Heart right ventricle (tissue), 16 donors: Measurements from ENCODE around the gene OTULIN. TPM values are rescaled to one million over a fixed set of nuclear protein-coding genes. Genes with fewer than 3 reads are reported as not detected.

ENCODE experiments used
- ATAC-seq, 8 donors: fragments of 200-7000 bp; cut with Tn5 transposase; one replicate each; pipeline ENCODE4 v1.9.1; 2020; ENCODE audit warnings: mild to moderate bottlenecking in 8 of 8, moderate library complexity in 8 of 8, moderate number of reproducible peaks in 1 of 8
- DNase-seq, 2 donors: peaks; one replicate each; pipeline ENCODE4 v3.0.0-alpha.2; 2020
- H3K27ac ChIP-seq, 10 donors: fragments of 200-600 bp; sonication (generic) in 2 of 10; one replicate each; pipeline versions ENCODE4 v1.5.0 to v1.8.0; 2020 to 2022; ENCODE audit warnings: mild to moderate bottlenecking in 3 of 10
- H3K27me3 ChIP-seq, 7 donors: fragments of 200-600 bp; one replicate each; pipeline ENCODE4 v1.8.0; 2021 to 2022; ENCODE audit warnings: mild to moderate bottlenecking in 2 of 7
- H3K36me3 ChIP-seq, 9 donors: fragments of 200-600 bp; sonication (generic) in 1 of 9; one replicate each; pipeline versions ENCODE4 v1.5.0 to v1.8.0; 2020 to 2022; ENCODE audit warnings: mild to moderate bottlenecking in 2 of 9
- H3K4me1 ChIP-seq, 9 donors: fragments of 200-600 bp; sonication (generic) in 1 of 9; one replicate each; pipeline versions ENCODE4 v1.5.0 to v1.8.0; 2020 to 2022; ENCODE audit warnings: mild to moderate bottlenecking in 4 of 9
- H3K4me3 ChIP-seq, 10 donors: fragments of 200-600 bp; sonication (generic) in 2 of 10; one replicate each; pipeline versions ENCODE4 v1.5.0 to v1.8.0; 2020 to 2022; ENCODE audit warnings: mild to moderate bottlenecking in 7 of 10, moderate library complexity in 2 of 10
- H3K9me3 ChIP-seq, 11 donors: fragments of 200-600 bp in 10 of 11; sonication (generic) in 2 of 11; one replicate each; pipeline versions ENCODE4 v1.5.0 to v1.8.0; 2013 to 2022; ENCODE audit warnings: mild to moderate bottlenecking in 2 of 11, control low read depth in 1 of 11, moderate library complexity in 1 of 11
- WGBS, 2 donors: extraction: QIAGEN DNeasy Blood & Tissue Kit; methylation state at CpG; one replicate each; pipeline ENCODE4 v1.1.7; 2013; ENCODE audit warnings: inconsistent platforms in 1 of 2; 5-methylcytosine and 5-hydroxymethylcytosine counted together
- intact Hi-C, 10 donors: fragments of 100-400 bp; cut with DNase I; formaldehyde crosslinking; loops; one replicate each; pipeline versions ENCODE4 v1.11.1 to v1.14.2; 2022
- polyA plus RNA-seq, 2 donors: library from polyadenylated mRNA; stranded (reverse); fragments of 200-250 nt; gene quantifications; one replicate each; pipeline ENCODE4 v1.2.3, GENCODE V29; 2013
- total RNA-seq, 10 donors: library from RNA; stranded (reverse); fragmentation: NEBNext Ultra II Directional in 3 of 10; extraction: Animal tissue kit (Norgen Biotek cat#: 25700) in 3 of 10; gene quantifications; one replicate each; pipeline versions ENCODE4 v1.2.1 to v1.2.4, GENCODE V29; 2021 to 2023
- TF ChIP-seq, protein P1 (sequence below), 9 donors: fragments of 200-600 bp; sonication (generic) in 2 of 9; IDR thresholded peaks; one replicate each; pipeline versions ENCODE4 v1.5.0 to v1.8.0; 2021 to 2022; ENCODE audit warnings: antibody characterized with exemption in 9 of 9, mild to moderate bottlenecking in 5 of 9, moderate library complexity in 1 of 9
- donor health status: Arrhythmogenic right ventricular cardiomyopathy.
- donor health status: ischemic (EF 13 %, LVEDD 7.1; RV severe dilation, severe dysfunction).
- donor health status: healthy with polysubstance abuse.
- donor health status: DM: no; HTN: yes; CAD: no.
- donor health status: DM: no; HTN: no; CAD: no.
- donor health status: ischemic (EF 25% LVEDD 6.9; RV normal size, moderate dysfunction).
- donor health status: ischemic (EF 25% LVEDD 5.7; RV mildly dilated, moderate dysfunction).
- donor health status: healthy.
- donor health status: DM: yes; HTN: yes; CAD: no.
- donor health status: Ischemic cardiomyopathy.
- donor health status: ischemic (EF 35%, LVEDD 5.7; RV mildly dilated, moderate dysfunction).
- donor health status: nonischemic (EF 11% LVEDD 7.7; RV severe dilation, severe dysfunction).
- donor health status: DM: yes; HTN: yes; CAD: no.
- donor health status: PGD.
- donor health status: ischemic (EF 29% LVEDD 5.4; RV normal size, mild dysfunction).
- donor health status: nonischemic (EF 23%, LVEDD 6.1; RV moderate dilation, normal function).

The OTULIN gene
- total and polyA plus RNA-seq, 12 donors = 4.4 to 35.1 (median 24.6) TPM

DNA sequence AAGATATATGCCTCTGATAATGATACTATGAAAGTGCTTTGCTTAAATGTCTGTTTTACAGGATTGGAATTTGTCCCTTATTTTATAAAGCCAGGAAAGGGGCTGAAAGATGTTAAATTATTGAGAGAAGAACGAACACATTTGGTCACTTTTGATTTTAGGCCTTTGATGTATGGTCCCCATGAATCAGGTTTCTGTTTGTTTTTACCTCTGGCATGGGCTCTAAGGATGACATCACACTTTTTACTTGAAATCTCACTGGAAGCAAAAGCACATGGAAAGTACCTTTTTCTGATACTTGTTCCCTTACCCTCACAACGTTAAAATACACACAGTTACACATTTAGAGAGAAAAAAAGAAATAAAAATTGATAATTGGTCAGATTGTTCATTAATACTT is 6.9 kb downstream of the OTULIN start:
- TF ChIP-seq, protein P1, sequence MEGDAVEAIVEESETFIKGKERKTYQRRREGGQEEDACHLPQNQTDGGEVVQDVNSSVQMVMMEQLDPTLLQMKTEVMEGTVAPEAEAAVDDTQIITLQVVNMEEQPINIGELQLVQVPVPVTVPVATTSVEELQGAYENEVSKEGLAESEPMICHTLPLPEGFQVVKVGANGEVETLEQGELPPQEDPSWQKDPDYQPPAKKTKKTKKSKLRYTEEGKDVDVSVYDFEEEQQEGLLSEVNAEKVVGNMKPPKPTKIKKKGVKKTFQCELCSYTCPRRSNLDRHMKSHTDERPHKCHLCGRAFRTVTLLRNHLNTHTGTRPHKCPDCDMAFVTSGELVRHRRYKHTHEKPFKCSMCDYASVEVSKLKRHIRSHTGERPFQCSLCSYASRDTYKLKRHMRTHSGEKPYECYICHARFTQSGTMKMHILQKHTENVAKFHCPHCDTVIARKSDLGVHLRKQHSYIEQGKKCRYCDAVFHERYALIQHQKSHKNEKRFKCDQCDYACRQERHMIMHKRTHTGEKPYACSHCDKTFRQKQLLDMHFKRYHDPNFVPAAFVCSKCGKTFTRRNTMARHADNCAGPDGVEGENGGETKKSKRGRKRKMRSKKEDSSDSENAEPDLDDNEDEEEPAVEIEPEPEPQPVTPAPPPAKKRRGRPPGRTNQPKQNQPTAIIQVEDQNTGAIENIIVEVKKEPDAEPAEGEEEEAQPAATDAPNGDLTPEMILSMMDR (IDR thresholded peaks at IDR 0.05) = no peak
- peak overlapping the region in 5 of 10 donors; percentile 4 to 38 (median 32) for H3K27ac ChIP-seq

DNA sequence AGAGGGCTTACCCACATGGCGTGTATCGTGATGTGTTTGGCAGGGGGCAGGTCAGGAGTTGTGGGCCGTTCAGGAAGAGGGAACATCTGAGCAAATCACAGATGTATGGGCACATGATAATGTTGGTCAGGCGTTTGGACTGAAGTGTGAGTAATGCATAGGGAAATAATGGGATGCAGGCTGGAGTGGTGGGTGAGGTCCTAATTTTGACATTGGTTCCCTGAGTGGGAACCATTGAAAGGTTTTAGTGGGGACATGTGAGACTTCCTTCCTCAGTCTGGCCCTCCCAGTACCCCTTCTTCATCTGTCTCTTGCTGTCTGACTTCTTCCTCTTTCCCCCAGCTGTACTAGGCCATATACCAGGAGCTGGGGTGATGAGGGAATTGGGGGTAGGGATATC is 7.6 kb downstream of the OTULIN start:
- Histone ChIP-seq H3K27me3 (no peaks in the 10 kb centered on the region), H3K27ac (peak overlapping the region in 4 of 10 donors; percentile 14 to 48 (median 26)), H3K36me3 (peaks cover 0 to 15% (median 0%) of the 10 kb centered on the region in 9 donors), H3K4me3 (no peak overlapping the region), H3K4me1 (peaks cover 17 to 91% (median 72%) of the 10 kb centered on the region in 9 donors), H3K9me3 (no peaks in the 10 kb centered on the region)
- 70 to 74% methylated on average over 4 of the region's 4 CpGs for WGBS, 2 donors
- TF ChIP-seq, protein P1 (IDR thresholded peaks at IDR 0.05) = no peak
- DNase-seq (no peak), ATAC-seq (peak in 6 of 8 donors; percentile 3 to 18 (median 15))
- intact Hi-C loops = no loop called here

More for the DNA sequence above, 6.9 kb downstream of the OTULIN start:
- Histone ChIP-seq H3K27me3 (no peaks in the 10 kb centered on the region), H3K36me3 (peaks cover 0 to 15% (median 0%) of the 10 kb centered on the region in 9 donors), H3K4me3 (no peak overlapping the region), H3K4me1 (peaks cover 17 to 91% (median 72%) of the 10 kb centered on the region in 9 donors), H3K9me3 (no peaks in the 10 kb centered on the region)
- no peak for DNase-seq
- 60 to 73% methylated on average over 2 of the region's 2 CpGs for WGBS, 2 donors
- ATAC-seq = no peak
- intact Hi-C loops = no loop called here

DNA sequence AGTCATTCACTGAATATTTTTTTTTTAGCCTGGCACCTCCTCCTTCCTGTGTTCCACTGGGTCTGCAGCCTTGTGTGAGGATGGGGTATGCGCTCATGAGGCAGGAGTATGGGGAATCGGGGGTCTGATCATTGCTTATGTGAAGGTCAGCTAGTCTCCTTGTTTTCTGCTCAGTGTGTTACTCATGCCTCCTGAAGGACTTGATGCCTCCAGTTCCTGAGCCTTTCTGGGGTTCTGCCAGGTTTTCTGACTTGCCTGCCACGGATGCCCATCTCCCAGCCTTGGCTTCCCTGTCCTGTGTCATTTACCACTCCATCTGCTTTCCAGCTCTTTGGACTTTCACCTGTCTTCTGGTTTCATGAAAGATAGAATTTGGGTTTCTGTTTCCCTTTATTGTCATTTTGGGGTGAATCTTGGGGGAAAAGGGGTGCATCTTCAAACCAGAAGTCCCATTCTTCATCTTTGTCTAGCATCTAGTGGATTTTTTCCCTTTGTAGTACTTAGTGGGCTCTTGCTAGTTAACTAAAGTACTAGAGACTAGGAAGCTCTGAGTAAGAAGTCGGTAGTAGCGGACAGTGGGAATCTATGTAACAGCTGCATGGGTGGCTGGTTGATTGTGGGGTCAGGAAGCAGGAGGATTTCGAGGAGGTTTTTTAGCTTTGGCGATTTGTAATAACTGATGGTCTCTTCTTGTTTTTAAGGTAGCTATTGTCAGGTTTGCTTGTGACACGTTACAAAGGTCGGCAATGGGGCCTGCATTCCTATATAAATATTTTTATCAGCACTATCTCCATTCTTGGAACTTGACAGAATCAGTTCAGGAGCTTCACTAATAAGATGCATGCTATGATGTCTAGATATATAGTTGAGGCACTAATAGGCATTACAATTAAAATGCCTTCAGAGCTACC is 8.2 kb downstream of the OTULIN start:
- TF ChIP-seq, protein P1 (IDR thresholded peaks at IDR 0.05) = no peak
- Histone ChIP-seq H3K27me3 (no peaks in the 10 kb centered on the region), H3K27ac (peak overlapping the region in 4 of 10 donors; percentile 14 to 48 (median 27)), H3K4me3 (no peak overlapping the region), H3K36me3 (peaks cover 0 to 15% (median 0%) of the 10 kb centered on the region in 9 donors), H3K9me3 (no peaks in the 10 kb centered on the region), H3K4me1 (peaks cover 16 to 90% (median 72%) of the 10 kb centered on the region in 9 donors)
- intact Hi-C loops = no loop called here
- ATAC-seq (peak in 4 of 8 donors; percentile 6 to 33 (median 22)), DNase-seq (no peak)
- 74 to 75% methylated on average over 9 of the region's 9 CpGs for WGBS, 2 donors

DNA sequence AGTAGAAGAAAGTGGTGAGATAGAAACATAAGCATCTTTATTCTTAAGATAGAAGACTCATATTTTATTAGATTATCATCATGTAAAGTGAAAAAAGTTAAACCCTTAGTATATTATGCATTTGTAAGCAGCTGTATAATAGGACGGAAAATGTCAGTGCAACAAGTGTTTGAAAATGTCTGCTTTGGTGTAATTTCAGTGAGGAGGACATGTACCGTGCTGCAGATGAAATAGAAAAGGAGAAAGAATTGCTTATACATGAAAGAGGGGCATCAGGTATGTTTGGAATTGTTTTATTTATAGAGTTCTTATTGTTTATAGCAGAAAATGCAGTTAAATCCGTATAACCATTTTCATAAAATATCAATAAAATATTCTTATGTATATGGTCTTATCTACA is 8.9 kb downstream of the OTULIN start:
- H3K27ac ChIP-seq = peak overlapping the region in 1 of 10 donors; percentile 32
- H3K9me3 ChIP-seq = no peaks in the 10 kb centered on the region
- no peaks in the 10 kb centered on the region for H3K27me3 ChIP-seq
- no peak for DNase-seq
- intact Hi-C loops = no loop called here
- TF ChIP-seq, protein P1 (IDR thresholded peaks at IDR 0.05) = no peak
- WGBS, 2 donors = 91 to 95% methylated on average over 3 of the region's 3 CpGs
- ATAC-seq = no peak
- no peak overlapping the region for H3K4me3 ChIP-seq
- peaks cover 17 to 87% (median 64%) of the 10 kb centered on the region in 9 donors for H3K4me1 ChIP-seq
- peaks cover 0 to 17% (median 0%) of the 10 kb centered on the region in 9 donors for H3K36me3 ChIP-seq
